Lower leg skin (tissue), 3 donors: ENCODE data around the gene KRTAP2-4.

Experiments used
- POLR2A ChIP-seq, 2 donors: fragments of 450-650 bp; IDR thresholded peaks; one replicate each; pipeline ENCODE4 v1.6.1; 2016 to 2017; ENCODE audit warnings: antibody characterized with exemption in 2 of 2, mild to moderate bottlenecking in 1 of 2, moderate library complexity in 1 of 2
- TF ChIP-seq, protein P1 (sequence below), 3 donors: fragments of 450-650 bp; IDR thresholded peaks; one replicate each; pipeline ENCODE4 v1.5.1; 2016; ENCODE audit warnings: antibody characterized with exemption in 3 of 3, mild to moderate bottlenecking in 3 of 3, moderate library complexity in 2 of 3

- TF ChIP-seq, protein P1, sequence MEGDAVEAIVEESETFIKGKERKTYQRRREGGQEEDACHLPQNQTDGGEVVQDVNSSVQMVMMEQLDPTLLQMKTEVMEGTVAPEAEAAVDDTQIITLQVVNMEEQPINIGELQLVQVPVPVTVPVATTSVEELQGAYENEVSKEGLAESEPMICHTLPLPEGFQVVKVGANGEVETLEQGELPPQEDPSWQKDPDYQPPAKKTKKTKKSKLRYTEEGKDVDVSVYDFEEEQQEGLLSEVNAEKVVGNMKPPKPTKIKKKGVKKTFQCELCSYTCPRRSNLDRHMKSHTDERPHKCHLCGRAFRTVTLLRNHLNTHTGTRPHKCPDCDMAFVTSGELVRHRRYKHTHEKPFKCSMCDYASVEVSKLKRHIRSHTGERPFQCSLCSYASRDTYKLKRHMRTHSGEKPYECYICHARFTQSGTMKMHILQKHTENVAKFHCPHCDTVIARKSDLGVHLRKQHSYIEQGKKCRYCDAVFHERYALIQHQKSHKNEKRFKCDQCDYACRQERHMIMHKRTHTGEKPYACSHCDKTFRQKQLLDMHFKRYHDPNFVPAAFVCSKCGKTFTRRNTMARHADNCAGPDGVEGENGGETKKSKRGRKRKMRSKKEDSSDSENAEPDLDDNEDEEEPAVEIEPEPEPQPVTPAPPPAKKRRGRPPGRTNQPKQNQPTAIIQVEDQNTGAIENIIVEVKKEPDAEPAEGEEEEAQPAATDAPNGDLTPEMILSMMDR (IDR thresholded peaks at IDR 0.05), result no peak
- TF ChIP-seq POLR2A (IDR thresholded peaks at IDR 0.05), result no peak
These were observed 3.7 kb downstream of the KRTAP2-4 start for GRCh38 chr17:41061964-41062363.
